Activated CD4-positive, CD25-positive, alpha-beta regulatory T cell treated with anti-CD3 and anti-CD28 coated beads, Interleukin-2, amount 50 U/mL, for 72 hours (primary cell): Measurements from ENCODE around the gene DIPK1B.

Experiments
- DNase-seq: peaks from one replicate; pipeline ENCODE4 v3.0.0; 2021

Gene DIPK1B

GRCh38 chr9:136711751-136712689 is at the start of gene DIPK1B:
DIPK1B (plus strand) TSS chr9:136712572; CDS start chr9:136712666, 94 bp downstream.
- DNase-seq = no peak

- DNase-seq = no peak
Measured at GRCh38 chr9:136662656-136663581, 49.5 kb upstream of the DIPK1B start, which contains the start of gene EGFL7. EGFL7 (plus strand) TSS chr9:136662916; CDS start chr9:136668283, 5,367 bp downstream.

GRCh38 chr9:136664000-136664915 is 48.1 kb upstream of the DIPK1B start:
- no peak for DNase-seq

- DNase-seq = no peak
Measured at GRCh38 chr9:136665111-136665703, 47.2 kb upstream of the DIPK1B start.

- no peak for DNase-seq
Measured at GRCh38 chr9:136665704-136666371, 46.5 kb upstream of the DIPK1B start.

GRCh38 chr9:136666372-136667213 is 45.8 kb upstream of the DIPK1B start:
- DNase-seq = no peak

GRCh38 chr9:136667214-136667939 is 45.0 kb upstream of the DIPK1B start:
- no peak for DNase-seq

- no peak for DNase-seq
Measured at GRCh38 chr9:136667940-136668760, 44.2 kb upstream of the DIPK1B start.

GRCh38 chr9:136668983-136669790 is 43.2 kb upstream of the DIPK1B start:
- no peak for DNase-seq

GRCh38 chr9:136669791-136670464 is 42.4 kb upstream of the DIPK1B start:
- DNase-seq = no peak

GRCh38 chr9:136670576-136671253 is 41.7 kb upstream of the DIPK1B start:
- DNase-seq = no peak

- DNase-seq = no peak
Measured at GRCh38 chr9:136671254-136671614, 41.1 kb upstream of the DIPK1B start.

GRCh38 chr9:136671646-136672430 is 40.5 kb upstream of the DIPK1B start:
- no peak for DNase-seq

- DNase-seq = no peak
Measured at GRCh38 chr9:136672431-136673087, 39.8 kb upstream of the DIPK1B start.
